MM.1S (cell line): ENCODE results near the gene ST6GALNAC1.

ENCODE experiments used
- DNase-seq: peaks from one replicate; pipeline ENCODE4 v3.0.0-alpha.2; 2015
- H2AFZ ChIP-seq: fragments of 300-600 bp; sonication (generic); 2 replicates; pipeline ENCODE4 v1.6.0; 2016; ENCODE audit warnings: antibody characterized with exemption, low read length
- H3F3A ChIP-seq: fragments of 300-600 bp; sonication (generic); 2 replicates; pipeline ENCODE4 v1.6.1; 2016; ENCODE audit warnings: mild to moderate bottlenecking, antibody characterized with exemption, low read length, moderate library complexity, mixed read lengths; ENCODE audit not compliant: insufficient read depth
- H3K27ac ChIP-seq: fragments of 300-600 bp; sonication (generic); 2 replicates; pipeline ENCODE4 v1.5.1; 2016; ENCODE audit warnings: mild to moderate bottlenecking, low read length
- H3K27me3 ChIP-seq: fragments of 300-600 bp; sonication (generic); replicated peaks from 2 replicates; pipeline ENCODE4 v1.6.0; 2016; ENCODE audit warnings: low read length; ENCODE audit not compliant: insufficient read depth
- H3K36me3 ChIP-seq: fragments of 300-600 bp; sonication (generic); replicated peaks from 2 replicates; pipeline ENCODE4 v1.6.1; 2016; ENCODE audit warnings: mild to moderate bottlenecking, low read length, mixed read lengths; ENCODE audit not compliant: insufficient read depth
- H3K4me1 ChIP-seq: fragments of 300-600 bp; sonication (generic); 2 replicates; pipeline ENCODE4 v1.6.1; 2016; ENCODE audit warnings: low read length, mixed read lengths
- H3K4me2 ChIP-seq: fragments of 300-600 bp; sonication (generic); 2 replicates; pipeline ENCODE4 v1.6.0; 2016; ENCODE audit warnings: low read depth, low read length
- H3K4me3 ChIP-seq: fragments of 300-600 bp; sonication (generic); 2 replicates; pipeline ENCODE4 v1.5.1; 2016; ENCODE audit warnings: low read length, mixed read lengths
- H3K79me2 ChIP-seq: fragments of 300-600 bp; sonication (generic); 2 replicates; pipeline ENCODE4 v1.6.1; 2016; ENCODE audit warnings: mixed run types, low read length, mixed read lengths
- H3K9ac ChIP-seq: fragments of 300-600 bp; sonication (generic); 2 replicates; pipeline ENCODE4 v1.6.1; 2016; ENCODE audit warnings: low read length, mixed read lengths
- H3K9me2 ChIP-seq: fragments of 300-600 bp; sonication (generic); replicated peaks from 2 replicates; pipeline ENCODE4 v1.6.1; 2016; ENCODE audit warnings: mild to moderate bottlenecking, low read length, mixed read lengths; ENCODE audit not compliant: insufficient read depth
- H3K9me3 ChIP-seq: fragments of 300-600 bp; sonication (generic); replicated peaks from 2 replicates; pipeline ENCODE4 v1.6.1; 2016; ENCODE audit warnings: mild to moderate bottlenecking, low read length, mixed read lengths; ENCODE audit not compliant: insufficient read depth
- H4K20me1 ChIP-seq: fragments of 300-600 bp; sonication (generic); 2 replicates; pipeline ENCODE4 v1.6.1; 2016; ENCODE audit warnings: mild to moderate bottlenecking, low read length, moderate library complexity, mixed read lengths; ENCODE audit not compliant: insufficient read depth
- EZH2 ChIP-seq: fragments of 300-600 bp; sonication (generic); optimal IDR thresholded peaks from 2 replicates; pipeline ENCODE3; 2017; ENCODE audit warnings: low read depth, mild to moderate bottlenecking, antibody characterized with exemption, low read length, mixed read lengths
- EZH2phosphoT487 ChIP-seq: fragments of 300-600 bp; sonication (generic); IDR thresholded peaks from 2 replicates; pipeline ENCODE4 v1.6.1; 2018; ENCODE audit warnings: antibody characterized with exemption, low read length
- TF ChIP-seq, protein P1 (sequence below): fragments of 300-600 bp; sonication (generic); IDR thresholded peaks from 2 replicates; pipeline ENCODE4 v1.5.1; 2016; ENCODE audit warnings: antibody characterized with exemption, low read length, mixed read lengths

The ST6GALNAC1 gene

DNA sequence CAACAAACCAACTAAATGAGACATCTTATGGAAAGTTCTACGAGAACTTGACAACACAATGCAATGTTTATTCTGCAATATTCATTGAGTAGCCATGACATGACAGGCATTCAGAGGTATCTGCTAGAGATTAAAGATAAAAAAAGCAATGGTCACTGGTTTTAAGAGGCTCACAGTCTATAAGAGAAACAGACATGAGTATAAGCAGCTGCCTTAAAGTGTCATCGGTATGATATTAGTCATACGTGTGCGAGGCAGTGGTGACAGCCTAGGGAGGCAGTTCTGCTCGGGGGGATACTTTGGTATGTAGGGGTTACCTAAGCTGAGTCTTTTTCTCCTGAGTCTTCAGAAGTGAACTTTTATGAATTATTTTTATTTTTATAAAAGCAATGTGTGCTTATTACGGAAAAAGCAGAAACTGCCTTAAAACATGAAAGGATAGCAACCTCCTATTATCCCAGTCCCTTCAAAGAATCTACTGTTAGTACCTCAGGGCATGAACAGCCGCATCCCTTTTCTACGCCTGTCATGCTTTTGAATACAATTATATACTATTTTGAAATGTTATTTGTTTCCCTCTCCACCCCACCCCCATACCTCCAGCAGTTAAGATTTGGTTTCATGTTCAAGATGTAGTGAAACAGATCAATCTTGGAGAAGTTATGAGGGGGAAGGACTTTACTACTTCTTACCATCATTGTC, 7.7 kb downstream of the ST6GALNAC1 start:
- Histone ChIP-seq H3K9me3 (no peaks in the 10 kb centered on the region), H3K27me3 (peaks cover 29% of the 10 kb centered on the region), H3K36me3 (no peaks in the 10 kb centered on the region), H3K27ac (no peak overlapping the region), H3K4me3 (no peak overlapping the region), H3K79me2 (no peaks in the 10 kb centered on the region), H3K4me2 (no peak overlapping the region), H3K9ac (no peak overlapping the region), H3F3A (no peaks in the 10 kb centered on the region), H4K20me1 (no peaks in the 10 kb centered on the region), H3K4me1 (no peaks in the 10 kb centered on the region), H2AFZ (no peak overlapping the region), H3K9me2 (no peaks in the 10 kb centered on the region)
- TF ChIP-seq EZH2phosphoT487 (no peak), EZH2 (no peak)
- TF ChIP-seq, protein P1, sequence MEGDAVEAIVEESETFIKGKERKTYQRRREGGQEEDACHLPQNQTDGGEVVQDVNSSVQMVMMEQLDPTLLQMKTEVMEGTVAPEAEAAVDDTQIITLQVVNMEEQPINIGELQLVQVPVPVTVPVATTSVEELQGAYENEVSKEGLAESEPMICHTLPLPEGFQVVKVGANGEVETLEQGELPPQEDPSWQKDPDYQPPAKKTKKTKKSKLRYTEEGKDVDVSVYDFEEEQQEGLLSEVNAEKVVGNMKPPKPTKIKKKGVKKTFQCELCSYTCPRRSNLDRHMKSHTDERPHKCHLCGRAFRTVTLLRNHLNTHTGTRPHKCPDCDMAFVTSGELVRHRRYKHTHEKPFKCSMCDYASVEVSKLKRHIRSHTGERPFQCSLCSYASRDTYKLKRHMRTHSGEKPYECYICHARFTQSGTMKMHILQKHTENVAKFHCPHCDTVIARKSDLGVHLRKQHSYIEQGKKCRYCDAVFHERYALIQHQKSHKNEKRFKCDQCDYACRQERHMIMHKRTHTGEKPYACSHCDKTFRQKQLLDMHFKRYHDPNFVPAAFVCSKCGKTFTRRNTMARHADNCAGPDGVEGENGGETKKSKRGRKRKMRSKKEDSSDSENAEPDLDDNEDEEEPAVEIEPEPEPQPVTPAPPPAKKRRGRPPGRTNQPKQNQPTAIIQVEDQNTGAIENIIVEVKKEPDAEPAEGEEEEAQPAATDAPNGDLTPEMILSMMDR = no peak
- no peak for DNase-seq

DNA sequence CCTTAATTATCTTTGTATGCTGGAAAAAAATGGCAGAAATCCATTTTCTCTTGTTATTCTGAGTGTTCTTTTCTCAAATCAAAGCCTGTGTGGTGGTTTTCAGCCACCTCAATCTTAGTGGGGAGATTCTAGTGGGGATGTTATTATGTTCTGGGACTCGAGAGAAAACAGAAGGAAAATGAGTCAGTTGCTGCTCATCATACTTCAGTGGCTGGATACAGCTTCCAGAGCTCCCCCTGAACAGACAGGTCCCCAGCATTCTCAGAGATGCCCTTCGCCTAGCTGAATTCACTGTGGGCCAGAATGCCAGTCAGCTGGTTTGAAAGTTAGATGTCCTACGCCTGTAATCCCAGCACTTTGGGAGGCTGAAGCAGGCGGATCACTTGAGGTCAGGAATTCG, 8.5 kb downstream of the ST6GALNAC1 start:
- Histone ChIP-seq H3K36me3 (no peaks in the 10 kb centered on the region), H3K4me1 (no peaks in the 10 kb centered on the region), H3F3A (no peaks in the 10 kb centered on the region), H4K20me1 (no peaks in the 10 kb centered on the region), H3K9ac (no peak overlapping the region), H3K79me2 (no peaks in the 10 kb centered on the region), H3K4me3 (no peak overlapping the region), H3K9me3 (no peaks in the 10 kb centered on the region), H2AFZ (no peak overlapping the region), H3K4me2 (no peak overlapping the region), H3K27ac (no peak overlapping the region), H3K27me3 (peaks cover 33% of the 10 kb centered on the region), H3K9me2 (no peaks in the 10 kb centered on the region)
- no peak for TF ChIP-seq EZH2
- no peak for TF ChIP-seq EZH2phosphoT487
- TF ChIP-seq, protein P1 = no peak
- no peak for DNase-seq

DNA sequence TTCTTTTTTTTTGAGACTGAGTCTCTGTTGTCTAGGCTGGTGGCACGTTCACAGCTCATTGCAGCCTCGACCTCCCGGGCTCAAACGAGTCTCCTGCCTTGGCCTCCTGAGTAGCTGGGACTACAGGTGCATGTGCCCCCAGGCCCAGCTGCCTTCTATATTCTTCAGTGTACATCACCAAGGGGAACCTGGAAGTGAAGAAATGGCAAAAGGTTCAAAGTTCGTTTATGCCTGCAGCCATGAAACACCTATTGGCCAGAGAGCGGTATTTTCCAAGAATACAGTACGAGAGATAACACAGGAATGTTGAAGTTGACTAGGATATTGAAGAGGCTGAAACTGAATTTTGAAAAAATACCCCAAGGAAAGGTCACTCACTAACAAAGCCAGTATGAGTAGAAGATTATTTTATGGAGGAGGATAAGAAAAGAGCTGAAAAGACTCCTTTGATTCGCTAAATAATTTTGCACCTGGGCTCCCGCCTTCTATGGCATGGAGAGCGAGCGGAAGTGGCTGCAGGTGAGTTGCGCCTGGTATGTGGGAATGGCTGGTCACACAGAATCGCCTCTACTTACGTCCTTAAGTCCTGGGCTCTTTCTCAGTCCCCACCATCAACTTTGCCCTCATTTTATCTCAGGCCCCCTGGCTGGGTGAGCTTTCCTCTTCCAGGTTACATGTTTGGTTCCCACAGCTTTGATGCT, 9.8 kb downstream of the ST6GALNAC1 start:
- Histone ChIP-seq H3K4me1 (no peaks in the 10 kb centered on the region), H3K4me2 (no peak overlapping the region), H3K9ac (no peak overlapping the region)

More for the DNA sequence above, 9.8 kb downstream of the ST6GALNAC1 start:
- TF ChIP-seq, protein P1 = no peak
- TF ChIP-seq EZH2phosphoT487 = no peak
- TF ChIP-seq EZH2 = no peak
- no peaks in the 10 kb centered on the region for H3K79me2 ChIP-seq
- H3K9me2 ChIP-seq = no peaks in the 10 kb centered on the region
- peaks cover 32% of the 10 kb centered on the region for H3K27me3 ChIP-seq
- no peaks in the 10 kb centered on the region for H3F3A ChIP-seq
- H3K9me3 ChIP-seq = no peaks in the 10 kb centered on the region
- H2AFZ ChIP-seq = no peak overlapping the region
- H3K36me3 ChIP-seq = no peaks in the 10 kb centered on the region
- no peak for DNase-seq
- H4K20me1 ChIP-seq = no peaks in the 10 kb centered on the region
- no peak overlapping the region for H3K4me3 ChIP-seq
- H3K27ac ChIP-seq = no peak overlapping the region
